Thoracic aorta (tissue), 2 donors: ENCODE data around the gene CABP1. TPM values are rescaled to one million over a fixed set of nuclear protein-coding genes. Genes with fewer than 3 reads are reported as not detected.
A peak's percentile ranks its signal among the peaks of the same experiment; 100 is the strongest.

Experiments used
- ATAC-seq: fragments of 150-250 bp; one replicate; pipeline ENCODE4 v1.8.0; 2017; ENCODE audit warnings: low read depth; ENCODE audit not compliant: insufficient number of reproducible peaks, low FRiP score
- DNase-seq: peaks from one replicate; pipeline ENCODE4 v3.0.0-alpha.2; 2020; ENCODE audit warnings: low spot score
- H3K27ac ChIP-seq, 2 donors: fragments of 200-600 bp; sonication (generic); 1 replicate in 1 of 2; 2 replicates in 1 of 2; pipeline ENCODE4 v1.5.1; 2016; ENCODE audit warnings: mild to moderate bottlenecking in 2 of 2, moderate library complexity in 2 of 2
- H3K27me3 ChIP-seq: fragments of 200-600 bp; sonication (generic); replicated peaks from 2 replicates; pipeline ENCODE4 v1.6.0; 2016; ENCODE audit warnings: mild to moderate bottlenecking; ENCODE audit not compliant: insufficient read depth
- H3K36me3 ChIP-seq: fragments of 200-600 bp; sonication (generic); one replicate; pipeline ENCODE4 v1.5.1; 2016
- H3K4me1 ChIP-seq, 2 donors: fragments of 200-600 bp; sonication (generic); 1 replicate in 1 of 2; 2 replicates in 1 of 2; pipeline versions ENCODE4 v1.5.1 to v1.6.0; 2016; ENCODE audit warnings: low read depth in 2 of 2, mild to moderate bottlenecking in 1 of 2; ENCODE audit not compliant: control insufficient read depth in 1 of 2
- H3K4me3 ChIP-seq: fragments of 200-600 bp; sonication (generic); 2 replicates; pipeline ENCODE4 v1.5.1; 2016; ENCODE audit warnings: mild to moderate bottlenecking
- H3K9me3 ChIP-seq: fragments of 200-600 bp; sonication (generic); 2 replicates; pipeline ENCODE4 v1.5.1; 2016
- CTCF ChIP-seq: fragments of 200-600 bp; sonication (generic); IDR thresholded peaks from one replicate; pipeline ENCODE4 v1.5.1; 2019; ENCODE audit warnings: antibody characterized with exemption
- total RNA-seq, 2 donors: library from RNA; depleted of rRNA; stranded (reverse); fragments of >200 nt; gene quantifications; one replicate each; pipeline versions ENCODE4 v1.1.0 to v1.2.3, GENCODE V29; 2016

The CABP1 gene
- total RNA-seq, 2 donors from 2014 or later: 1.4 TPM; not detected in 1

GRCh38 chr12:120628919-120629318 is 11.5 kb upstream of the CABP1 start:
- DNase-seq: no peak
- H3K27me3 ChIP-seq: no peaks in the 10 kb centered on the region

GRCh38 chr12:120630104-120630892 is 10.1 kb upstream of the CABP1 start:
- ATAC-seq (no peak), DNase-seq (no peak)
- Histone ChIP-seq H3K4me1 (no peaks in the 10 kb centered on the region), H3K4me3 (no peak overlapping the region), H3K27ac (no peak overlapping the region), H3K36me3 (no peaks in the 10 kb centered on the region), H3K27me3 (no peaks in the 10 kb centered on the region), H3K9me3 (no peaks in the 10 kb centered on the region)
- TF ChIP-seq CTCF: no peak

More at GRCh38 chr12:120628919-120629318, 11.5 kb upstream of the CABP1 start:
- H3K27ac ChIP-seq: no peak overlapping the region
- no peaks in the 10 kb centered on the region for H3K4me1 ChIP-seq
- H3K36me3 ChIP-seq: no peaks in the 10 kb centered on the region
- no peak overlapping the region for H3K4me3 ChIP-seq
- TF ChIP-seq CTCF: no peak
- H3K9me3 ChIP-seq: no peaks in the 10 kb centered on the region
- ATAC-seq: no peak

GRCh38 chr12:120631097-120631496 is 9.3 kb upstream of the CABP1 start:
- DNase-seq (no peak), ATAC-seq (no peak)
- Histone ChIP-seq H3K27ac (no peak overlapping the region), H3K36me3 (no peaks in the 10 kb centered on the region), H3K9me3 (no peaks in the 10 kb centered on the region), H3K27me3 (no peaks in the 10 kb centered on the region), H3K4me3 (no peak overlapping the region), H3K4me1 (no peaks in the 10 kb centered on the region)
- TF ChIP-seq CTCF: no peak

GRCh38 chr12:120640861-120641833 is 721 bp downstream of the CABP1 start:
- DNase-seq (no peak), ATAC-seq (no peak)
- no peak for TF ChIP-seq CTCF
- H3K9me3 ChIP-seq: no peaks in the 10 kb centered on the region
- peak overlapping the region; percentile 64 for H3K4me3 ChIP-seq
- H3K4me1 ChIP-seq: peaks cover 8 to 15% of the 10 kb centered on the region in 2 donors
- no peaks in the 10 kb centered on the region for H3K36me3 ChIP-seq
- no peak overlapping the region for H3K27ac ChIP-seq
- peaks cover 19% of the 10 kb centered on the region for H3K27me3 ChIP-seq

GRCh38 chr12:120642121-120642520 is 1.7 kb downstream of the CABP1 start:
- Histone ChIP-seq H3K9me3 (no peaks in the 10 kb centered on the region), H3K4me3 (no peak overlapping the region), H3K27me3 (peaks cover 19% of the 10 kb centered on the region), H3K27ac (no peak overlapping the region), H3K4me1 (peaks cover 8 to 15% of the 10 kb centered on the region in 2 donors), H3K36me3 (no peaks in the 10 kb centered on the region)
- no peak for ATAC-seq
- no peak for TF ChIP-seq CTCF
- no peak for DNase-seq
